GM12878 (cell line): ENCODE data around the gene PDE3B. TPM values are rescaled to one million over a fixed set of nuclear protein-coding genes. Genes with fewer than 3 reads are reported as not detected.

Experiments used
- ATAC-seq: fragments of 200-7000 bp; cut with Tn5 transposase; 3 replicates; pipeline ENCODE4 v1.9.1; 2020; ENCODE audit warnings: mild to moderate bottlenecking, moderate library complexity
- BruUV-seq: library from RNA; stranded (reverse); fragments of 400-500 nt; replicated peaks from 2 replicates; lab custom pipeline; 2021; lab: Mats Ljungman, UMichigan
- CTCF ChIA-PET: fragments of 300-600 bp; sonication (Branson Sonifier 250); formaldehyde crosslinking; extraction: SDS; loops from one replicate; lab custom pipeline; 2021; ENCODE audit warnings: inconsistent platforms; lab: Yijun Ruan, JAX
- POLR2A ChIA-PET: fragments of 350-600 bp; formaldehyde crosslinking; extraction: SDS; loops from one replicate; lab custom pipeline; 2021; ENCODE audit warnings: inconsistent platforms; lab: Charles Lee
- RAD21 ChIA-PET: fragments of 300-600 bp; sonication (Branson Sonifier 250); formaldehyde crosslinking; loops from one replicate; lab custom pipeline; 2023; ENCODE audit warnings: antibody characterized with exemption; ENCODE audit not compliant: unreplicated experiment; lab: Charles Lee
- SMC1A ChIA-PET: fragments of 300-600 bp; sonication (Branson Sonifier 250); formaldehyde crosslinking; loops from one replicate; lab custom pipeline; 2023; ENCODE audit not compliant: unreplicated experiment, uncharacterized antibody; lab: Charles Lee
- DNase-seq: peaks from one replicate; pipeline ENCODE4 v3.0.0-alpha.2; 2011; ENCODE audit warnings: low read depth, low spot score
- FAIRE-seq: peaks from 3 replicates; lab custom pipeline; 2011; peaks lifted over from hg19 to GRCh38; lab: Jason Lieb, UNC
- H2AFZ ChIP-seq: 2 replicates; pipeline ENCODE4 v1.6.0; 2011; ENCODE audit warnings: low read depth, low read length, control low read depth; ENCODE audit not compliant: control insufficient read depth
- H3K27ac ChIP-seq: 2 replicates; pipeline ENCODE4 v1.5.1; 2011; ENCODE audit warnings: control low read depth; ENCODE audit not compliant: control insufficient read depth, insufficient read depth
- H3K27me3 ChIP-seq, 2 experiments: replicated peaks in 1 of 2; 2 replicates each; pipeline versions ENCODE4 v1.6.0 to v1.6.1; 2011; ENCODE audit warnings: low read length in 1 of 2; ENCODE audit not compliant: control insufficient read depth in 2 of 2, insufficient read depth in 2 of 2
- H3K36me3 ChIP-seq, 2 experiments: 2 replicates each; pipeline ENCODE4 v1.5.1; 2011; ENCODE audit warnings: low read length in 1 of 2; ENCODE audit not compliant: control insufficient read depth in 2 of 2, insufficient read depth in 2 of 2
- H3K4me1 ChIP-seq: 2 replicates; pipeline ENCODE4 v1.6.1; 2011; ENCODE audit warnings: mild to moderate bottlenecking, low read length, moderate library complexity, mixed read lengths; ENCODE audit not compliant: control insufficient read depth, insufficient read depth
- H3K4me2 ChIP-seq: 2 replicates; pipeline ENCODE4 v1.6.0; 2011; ENCODE audit warnings: control low read depth; ENCODE audit not compliant: control insufficient read depth, insufficient read depth
- H3K4me3 ChIP-seq: fragments of 200-600 bp; sonication (generic); 2 replicates; pipeline ENCODE4 v1.5.1; 2016
- H3K79me2 ChIP-seq: 2 replicates; pipeline ENCODE4 v1.6.0; 2011; ENCODE audit warnings: low read length; ENCODE audit not compliant: control insufficient read depth, insufficient read depth
- H3K9ac ChIP-seq: 2 replicates; pipeline ENCODE4 v1.8.0; 2011; ENCODE audit warnings: low read length, control low read depth, mixed read lengths; ENCODE audit not compliant: control insufficient read depth, insufficient read depth
- H3K9me3 ChIP-seq: replicated peaks from 3 replicates; pipeline ENCODE4 v1.5.1; 2011; ENCODE audit warnings: mild to moderate bottlenecking, low read length; ENCODE audit not compliant: control insufficient read depth, insufficient read depth
- H4K20me1 ChIP-seq: 2 replicates; pipeline ENCODE4 v1.6.0; 2011; ENCODE audit not compliant: control insufficient read depth, insufficient read depth
- ASH2L ChIP-seq: fragments of 300-600, 200-600 bp; sonication (generic); IDR thresholded peaks from 2 replicates; pipeline ENCODE4 v1.6.1; 2017; ENCODE audit warnings: low read depth, mild to moderate bottlenecking, borderline replicate concordance
- IKZF1 ChIP-seq: fragments of 450-650 bp; conservative IDR thresholded peaks from 2 replicates; pipeline ENCODE4 v1.6.1; 2017; ENCODE audit warnings: antibody characterized with exemption, mild to moderate bottlenecking
- LARP7 ChIP-seq: fragments of 450-650 bp; IDR thresholded peaks from 2 replicates; pipeline ENCODE4 v1.6.1; 2017; ENCODE audit warnings: mild to moderate bottlenecking
- NFIC ChIP-seq: IDR thresholded peaks from 2 replicates; pipeline ENCODE4 v1.6.1; 2012; ENCODE audit warnings: low read depth, mild to moderate bottlenecking, inconsistent platforms, low read length, moderate library complexity
- RELB ChIP-seq: fragments of 450-650 bp; IDR thresholded peaks from 2 replicates; pipeline ENCODE4 v1.6.1; 2017; ENCODE audit warnings: low read depth, mild to moderate bottlenecking, moderate library complexity
- SREBF1 ChIP-seq: IDR thresholded peaks from 2 replicates; pipeline ENCODE4 v1.6.1; 2012; ENCODE audit warnings: mild to moderate bottlenecking, low read length
- TBL1XR1 ChIP-seq: IDR thresholded peaks from 2 replicates; pipeline ENCODE4 v1.6.1; 2012; ENCODE audit warnings: low read depth, low read length, improper control_type of control experiment
- YBX1 ChIP-seq: fragments of 450-650 bp; IDR thresholded peaks from 2 replicates; pipeline ENCODE4 v1.6.1; 2016; ENCODE audit warnings: antibody characterized with exemption
- ZNF24 ChIP-seq: fragments of 450-650 bp; IDR thresholded peaks from 2 replicates; pipeline ENCODE4 v1.6.1; 2017; ENCODE audit warnings: antibody characterized with exemption, mild to moderate bottlenecking
- WGBS: methylation state at CpG from one replicate; pipeline ENCODE4 v1.1.6; 2016; ENCODE audit warnings: low lambda C conversion rate; ENCODE audit not compliant: insufficient replicate concordance, insufficient coverage; ENCODE audit errors: missing lambda C conversion rate; 5-methylcytosine and 5-hydroxymethylcytosine counted together
- in situ Hi-C: fragments of 300-500 bp; cut with MboI; formaldehyde crosslinking; loops from 9 replicates; pipeline ENCODE4 v1.14.3; 2018; ENCODE audit warnings: mixed read lengths
- intact Hi-C: fragments of 100-400 bp; cut with micrococcal nuclease; formaldehyde crosslinking; loops from one replicate; pipeline ENCODE4 v1.14.2; 2022; ENCODE audit not compliant: unreplicated experiment
- polyA plus RNA-seq, 11 experiments: library from polyadenylated mRNA; depleted of rRNA in 4 of 11; unstranded in 6 of 11; stranded (reverse) in 5 of 11; fragments of >200 nt; fragmentation: Nextera tagmentation in 4 of 11; fragmentation: Illumina TruSeq in 1 of 11; extraction: Ambion mirVana in 4 of 11; extraction: Trizol in 1 of 11; gene quantifications; 1 replicate in 1 of 11; 2 replicates in 10 of 11; pipeline versions ENCODE4 v1.2.1 to v1.2.3, GENCODE V29; 2011 to 2016; ENCODE audit warnings: inconsistent platforms in 2 of 11, missing spikeins in 2 of 11, low read depth in 1 of 11
- total RNA-seq, 4 experiments: library from RNA; depleted of rRNA in 3 of 4; stranded (reverse); fragments of >200 nt in 3 of 4; fragmentation: Illumina TruSeq in 1 of 4; extraction: Trizol in 1 of 4; gene quantifications; 2 replicates each; pipeline versions ENCODE4 v1.2.1 to v1.2.3, GENCODE V29; 2013 to 2021

PDE3B gene
- total and polyA plus RNA-seq, 10 of the 15 experiments (the other 5 are each of a cell fraction or from before 2014, with no cell fraction given) = 0.04 to 3.1 (median 1.9) TPM

DNA sequence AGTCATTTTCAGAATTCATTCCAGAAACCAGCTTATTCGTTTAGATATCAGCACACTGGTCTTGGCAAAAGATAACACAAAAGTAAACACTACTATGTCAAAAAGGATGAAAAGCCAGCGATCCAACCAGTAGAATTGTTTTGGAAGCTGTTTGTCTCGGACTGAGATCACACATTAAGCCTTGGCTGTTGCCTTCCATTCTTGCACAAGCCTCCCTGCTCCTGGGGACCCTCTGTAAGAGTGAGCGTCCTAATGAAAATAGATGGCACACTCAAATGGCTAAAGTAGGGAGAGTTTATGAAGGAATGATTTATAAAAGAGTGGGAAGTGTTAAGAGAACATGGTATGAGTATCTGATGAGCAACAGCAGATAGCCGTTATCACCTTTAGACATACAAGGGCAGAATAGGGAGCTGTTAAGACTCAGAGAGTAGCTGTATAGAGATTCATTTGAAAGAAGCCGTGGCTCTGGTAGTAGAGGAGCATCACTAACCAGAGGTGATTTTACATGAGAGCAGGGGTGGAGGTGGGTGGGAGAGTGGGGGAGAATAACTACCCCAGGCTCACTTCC lies 25.2 kb downstream of the PDE3B start:
- Histone ChIP-seq H2AFZ (no peak overlapping the region), H4K20me1 (no peaks in the 10 kb centered on the region), H3K27me3 (no peaks in the 10 kb centered on the region), H3K36me3 (no peaks in the 10 kb centered on the region), H3K9me3 (no peaks in the 10 kb centered on the region), H3K79me2 (no peaks in the 10 kb centered on the region), H3K9ac (no peak overlapping the region), H3K4me3 (no peak overlapping the region), H3K27ac (no peak overlapping the region), H3K4me2 (no peak overlapping the region), H3K4me1 (no peaks in the 10 kb centered on the region)
- DNase-seq = no peak
- in situ Hi-C loops = no loop called here
- ChIA-PET CTCF (no interaction called here), POLR2A (no interaction called here), SMC1A (no interaction called here), RAD21 (no interaction called here)
- ATAC-seq = no peak
- no TSS peak for BruUV-seq
- no peak for TF ChIP-seq NFIC
- no peak for TF ChIP-seq RELB
- TF ChIP-seq LARP7 = no peak
- no peak for TF ChIP-seq SREBF1
- no peak for TF ChIP-seq TBL1XR1
- no peak for TF ChIP-seq ZNF24
- no peak for TF ChIP-seq IKZF1
- no peak for TF ChIP-seq YBX1
- TF ChIP-seq ASH2L = no peak
- WGBS = 40% methylated on average over 6 of the region's 6 CpGs
- intact Hi-C loops = no loop called here
- no peak for FAIRE-seq
